IMR-90 (cell line): ENCODE measurements around the gene RNF125. TPM values are rescaled to one million over a fixed set of nuclear protein-coding genes. Genes with fewer than 3 reads are reported as not detected.
"Not testable (repeated sequence)": the region's sequence is repeated elsewhere in the genome, so short reads cannot be mapped to it uniquely, and the experiment has no call there.

Source experiments
- ATAC-seq: fragments of 200-7000 bp; cut with Tn5 transposase; 2 replicates; pipeline ENCODE4 v1.9.1; 2020; ENCODE audit warnings: low read depth, mild to moderate bottlenecking, moderate library complexity
- BruUV-seq: library from RNA; stranded (reverse); fragments of 400-500 nt; replicated peaks from 2 replicates; lab custom pipeline; 2021; lab: Mats Ljungman, UMichigan
- CTCF ChIA-PET: fragments of 300-600 bp; formaldehyde crosslinking; extraction: SDS; loops from one replicate; lab custom pipeline; 2021; ENCODE audit warnings: antibody characterized with exemption; lab: Yijun Ruan, JAX
- POLR2A ChIA-PET: fragments of 300-600 bp; sonication (Branson Sonifier 250); formaldehyde crosslinking; loops from one replicate; lab custom pipeline; 2022; ENCODE audit warnings: antibody characterized with exemption; ENCODE audit not compliant: unreplicated experiment; lab: Charles Lee
- DNase-seq: peaks from one replicate; pipeline ENCODE4 v3.0.0; 2013
- H2AFZ ChIP-seq: replicated peaks from 2 replicates; pipeline ENCODE3; 2013; ENCODE audit warnings: low read length, mild to moderate bottlenecking; ENCODE audit not compliant: poor library complexity
- H2AK5ac ChIP-seq: 2 replicates; pipeline ENCODE4 v1.6.1; 2013; ENCODE audit warnings: low read depth, low read length, inconsistent platforms
- H2AK9ac ChIP-seq: replicated peaks from 2 replicates; pipeline ENCODE3; 2013; ENCODE audit warnings: mild to moderate bottlenecking, low read depth, low read length, moderate library complexity; ENCODE audit not compliant: poor library complexity
- H2BK120ac ChIP-seq: 2 replicates; pipeline ENCODE4 v1.6.1; 2013; ENCODE audit warnings: low read depth, low read length, inconsistent platforms
- H2BK15ac ChIP-seq: 3 replicates; pipeline ENCODE4 v1.6.1; 2013; ENCODE audit warnings: low read depth, low read length, inconsistent platforms
- H2BK20ac ChIP-seq: 2 replicates; pipeline ENCODE4 v1.6.1; 2013; ENCODE audit warnings: low read depth, mild to moderate bottlenecking, inconsistent platforms, low read length, moderate library complexity
- H2BK5ac ChIP-seq: 2 replicates; pipeline ENCODE4 v1.6.1; 2013; ENCODE audit warnings: mild to moderate bottlenecking, low read depth, low read length, inconsistent platforms; ENCODE audit not compliant: poor library complexity, severe bottlenecking
- H3K14ac ChIP-seq: replicated peaks from 2 replicates; pipeline ENCODE4 v1.6.1; 2013; ENCODE audit warnings: low read depth, low read length, inconsistent platforms
- H3K18ac ChIP-seq: 2 replicates; pipeline ENCODE4 v1.6.1; 2013; ENCODE audit warnings: low read depth, low read length, control low read depth
- H3K23ac ChIP-seq: 2 replicates; pipeline ENCODE4 v1.6.1; 2013; ENCODE audit warnings: low read depth, low read length, inconsistent platforms
- H3K27ac ChIP-seq: 2 replicates; pipeline ENCODE4 v1.5.1; 2013; ENCODE audit warnings: mild to moderate bottlenecking, control low read depth, low read length; ENCODE audit not compliant: insufficient read depth
- H3K27me3 ChIP-seq: 2 replicates; pipeline ENCODE4 v1.6.1; 2013; ENCODE audit warnings: low read length; ENCODE audit not compliant: control insufficient read depth, insufficient read depth
- H3K36me3 ChIP-seq: 2 replicates; pipeline ENCODE4 v1.6.1; 2013; ENCODE audit warnings: low read length, mixed read lengths; ENCODE audit not compliant: control insufficient read depth, insufficient read depth
- H3K4ac ChIP-seq: 2 replicates; pipeline ENCODE4 v1.6.1; 2013; ENCODE audit warnings: low read depth, low read length, inconsistent platforms
- H3K4me1 ChIP-seq: 2 replicates; pipeline ENCODE4 v1.6.1; 2013; ENCODE audit warnings: low read length, mixed read lengths; ENCODE audit not compliant: control insufficient read depth, insufficient read depth
- H3K4me2 ChIP-seq: 2 replicates; pipeline ENCODE4 v1.6.1; 2013; ENCODE audit warnings: low read depth, mild to moderate bottlenecking, control low read depth, low read length, moderate library complexity
- H3K4me3 ChIP-seq: 2 replicates; pipeline ENCODE4 v1.5.1; 2013; ENCODE audit warnings: low read depth, mild to moderate bottlenecking, control low read depth, low read length, moderate library complexity; ENCODE audit not compliant: insufficient read depth
- H3K56ac ChIP-seq: 2 replicates; pipeline ENCODE4 v1.6.1; 2013; ENCODE audit warnings: low read length, inconsistent platforms; ENCODE audit not compliant: insufficient read depth; ENCODE audit errors: extremely low read depth
- H3K79me1 ChIP-seq, 2 experiments: 2 replicates each; pipeline ENCODE4 v1.6.1; 2013; ENCODE audit warnings: low read length in 2 of 2, inconsistent platforms in 1 of 2, low read depth in 1 of 2
- H3K9ac ChIP-seq: 2 replicates; pipeline ENCODE4 v1.6.1; 2013; ENCODE audit warnings: low read depth, low read length, control low read depth
- H3K9me1 ChIP-seq: 2 replicates; pipeline ENCODE4 v1.6.1; 2013; ENCODE audit warnings: low read length, inconsistent platforms; ENCODE audit not compliant: insufficient read depth
- H3K9me3 ChIP-seq: 2 replicates; pipeline ENCODE4 v1.6.1; 2013; ENCODE audit warnings: low read length; ENCODE audit not compliant: control insufficient read depth, insufficient read depth
- H4K20me1 ChIP-seq: 2 replicates; pipeline ENCODE4 v1.6.1; 2013; ENCODE audit warnings: low read length, inconsistent platforms; ENCODE audit not compliant: insufficient read depth
- H4K5ac ChIP-seq: 2 replicates; pipeline ENCODE4 v1.6.1; 2013; ENCODE audit warnings: mild to moderate bottlenecking, low read depth, low read length, control low read depth
- H4K8ac ChIP-seq, 2 experiments: 2 replicates each; pipeline ENCODE4 v1.6.1; 2013; ENCODE audit warnings: low read depth in 2 of 2, low read length in 2 of 2, control low read depth in 1 of 2, inconsistent platforms in 1 of 2
- H4K91ac ChIP-seq: 2 replicates; pipeline ENCODE4 v1.6.1; 2013; ENCODE audit warnings: low read depth, low read length, inconsistent platforms; ENCODE audit not compliant: insufficient read depth
- CHD1 ChIP-seq: IDR thresholded peaks from 2 replicates; pipeline ENCODE4 v1.6.1; 2012; ENCODE audit warnings: low read depth, low read length, improper control_type of control experiment
- WGBS, 2 experiments: methylation state at CpG; one replicate each; pipeline versions ENCODE4 v1.1.5 to v1.1.7; 2013; ENCODE audit warnings: missing lambda C conversion rate in 2 of 2; ENCODE audit not compliant: insufficient read length in 1 of 2; ENCODE audit errors: extremely low coverage in 2 of 2; 5-methylcytosine and 5-hydroxymethylcytosine counted together
- dilution Hi-C: fragments of 300-500 bp; cut with HindIII; formaldehyde crosslinking; loops from one replicate; pipeline ENCODE4 v1.14.3; 2018; ENCODE audit warnings: low sequenced_read_pairs; ENCODE audit not compliant: unreplicated experiment
- in situ Hi-C: fragments of 300-500 bp; cut with MboI; formaldehyde crosslinking; loops from 3 replicates; pipeline ENCODE4 v1.14.3; 2019; ENCODE audit warnings: low sequenced_read_pairs, inconsistent platforms, mixed read lengths
- intact Hi-C: fragments of 100-400 bp; cut with micrococcal nuclease; formaldehyde crosslinking; loops from 2 replicates; pipeline ENCODE4 v1.10.0; 2022
- polyA plus RNA-seq, 3 experiments: library from polyadenylated mRNA; depleted of rRNA; stranded (reverse); fragments of >200 nt; gene quantifications; 2 replicates each; pipeline ENCODE4 v1.2.3, GENCODE V29; 2012; ENCODE audit warnings: low replicate concordance in 1 of 3
- total RNA-seq: library from RNA; depleted of rRNA; stranded (reverse); fragments of >200 nt; gene quantifications from 2 replicates; pipeline ENCODE4 v1.2.3, GENCODE V29; 2012

The RNF125 gene
- total and polyA plus RNA-seq, 2 of the 4 experiments (the other 2 are of a cell fraction): under 0.01 to 0.10 TPM

GRCh38 chr18:32019251-32019948 lies 775 bp downstream of the RNF125 start (continued):
- no peak for TF ChIP-seq CHD1

GRCh38 chr18:32019949-32020625 lies 1.5 kb downstream of the RNF125 start:
- H3K4me1 ChIP-seq, H3K4ac ChIP-seq, H2BK5ac ChIP-seq, H3K4me3 ChIP-seq, H4K8ac ChIP-seq, H2AK5ac ChIP-seq, H2BK15ac ChIP-seq, POLR2A ChIA-PET, H3K9ac ChIP-seq, H3K9me3 ChIP-seq, in situ Hi-C loops, dilution Hi-C loops, H3K56ac ChIP-seq, H3K79me1 ChIP-seq, H3K9me1 ChIP-seq, H2BK120ac ChIP-seq, intact Hi-C loops, DNase-seq, H2BK20ac ChIP-seq, H3K23ac ChIP-seq, H4K5ac ChIP-seq, H3K27ac ChIP-seq, H3K36me3 ChIP-seq, H3K27me3 ChIP-seq, H2AFZ ChIP-seq, H4K91ac ChIP-seq, H2AK9ac ChIP-seq, H4K20me1 ChIP-seq, BruUV-seq, H3K14ac ChIP-seq, ATAC-seq, H3K4me2 ChIP-seq, H3K18ac ChIP-seq: not testable (repeated sequence)
- no CpG with 5 or more reads among the region's 14 CpGs for WGBS, 2 experiments
- CTCF ChIA-PET: interaction anchor here (0.6 kb wide), 1 partner anchor 65 kb away, joined by 3 read pairs; no protein-coding TSS in a partner anchor
